Neural progenitor cell (in vitro differentiated cells): ENCODE data around the gene CACNA1C. TPM values are rescaled to one million over a fixed set of nuclear protein-coding genes. Genes with fewer than 3 reads are reported as not detected.
A peak's percentile ranks its signal among the peaks of the same experiment; 100 is the strongest.

Experiments
- DNase-seq: peaks from one replicate; pipeline ENCODE4 v3.0.0-alpha.2; 2016; ENCODE audit warnings: low spot score
- H2AFZ ChIP-seq: fragments of 200-600 bp; sonication (generic); replicated peaks from 2 replicates; pipeline ENCODE4 v1.6.1; 2016; ENCODE audit warnings: antibody characterized with exemption
- H3F3A ChIP-seq: fragments of 200-600 bp; sonication (generic); 2 replicates; pipeline ENCODE4 v1.6.1; 2016; ENCODE audit warnings: antibody characterized with exemption, low read depth
- H3K27ac ChIP-seq: fragments of 200-600 bp; sonication (generic); 2 replicates; pipeline ENCODE4 v1.5.1; 2016; ENCODE audit warnings: mild to moderate bottlenecking
- H3K27me3 ChIP-seq: fragments of 200-600 bp; sonication (generic); 2 replicates; pipeline ENCODE4 v1.6.1; 2016; ENCODE audit warnings: mild to moderate bottlenecking, moderate library complexity
- H3K36me3 ChIP-seq: fragments of 200-600 bp; sonication (generic); 2 replicates; pipeline ENCODE4 v1.5.1; 2016
- H3K4me1 ChIP-seq: fragments of 200-600 bp; sonication (generic); 2 replicates; pipeline ENCODE4 v1.6.1; 2016; ENCODE audit warnings: mixed run types
- H3K4me2 ChIP-seq: fragments of 200-600 bp; sonication (generic); 2 replicates; pipeline ENCODE4 v1.6.1; 2016
- H3K4me3 ChIP-seq: fragments of 200-600 bp; sonication (generic); 2 replicates; pipeline ENCODE4 v1.5.1; 2016
- H3K79me2 ChIP-seq: fragments of 200-600 bp; sonication (generic); 2 replicates; pipeline ENCODE4 v1.6.1; 2016; ENCODE audit warnings: low read depth
- H3K9ac ChIP-seq: fragments of 200-600 bp; sonication (generic); 2 replicates; pipeline ENCODE4 v1.6.1; 2016
- H3K9me3 ChIP-seq: fragments of 200-600 bp; sonication (generic); 2 replicates; pipeline ENCODE4 v1.5.1; 2016; ENCODE audit warnings: low read depth
- H4K20me1 ChIP-seq: fragments of 200-600 bp; sonication (generic); 2 replicates; pipeline ENCODE4 v1.6.1; 2016; ENCODE audit warnings: low read depth
- H3K27ac Mint-ChIP-seq: 3 replicates; pipeline ENCODE4 v1.8.0; 2021; ENCODE audit warnings: mixed read lengths
- H3K27me3 Mint-ChIP-seq: 2 replicates; pipeline ENCODE4 v1.8.0; 2022; ENCODE audit warnings: low read depth, mild to moderate bottlenecking, inconsistent platforms, moderate library complexity, mixed read lengths; ENCODE audit not compliant: insufficient read depth
- H3K36me3 Mint-ChIP-seq: 3 replicates; pipeline ENCODE4 v1.8.0; 2021; ENCODE audit warnings: mixed read lengths
- H3K4me1 Mint-ChIP-seq: 3 replicates; pipeline ENCODE4 v1.8.0; 2021; ENCODE audit warnings: mixed read lengths
- H3K4me3 Mint-ChIP-seq: 3 replicates; pipeline ENCODE4 v1.8.0; 2021; ENCODE audit warnings: mild to moderate bottlenecking, moderate library complexity, mixed read lengths
- H3K9me3 Mint-ChIP-seq: 3 replicates; pipeline ENCODE4 v1.8.0; 2020; ENCODE audit warnings: mixed read lengths
- EZH2 ChIP-seq: fragments of 200-600 bp; sonication (generic); IDR thresholded peaks from 2 replicates; pipeline ENCODE4 v1.6.1; 2017; ENCODE audit warnings: antibody characterized with exemption, mild to moderate bottlenecking, moderate library complexity
- EZH2phosphoT487 ChIP-seq: fragments of 200-600 bp; sonication (generic); IDR thresholded peaks from 2 replicates; pipeline ENCODE4 v1.6.1; 2017; ENCODE audit warnings: antibody characterized with exemption
- total RNA-seq: library from RNA; depleted of rRNA; stranded (reverse); fragments of >200 nt; gene quantifications from 2 replicates; pipeline ENCODE4 v1.2.3, GENCODE V29; 2015; ENCODE audit warnings: low replicate concordance
- TF ChIP-seq, protein P1 (sequence below): fragments of 200-600 bp; sonication (generic); IDR thresholded peaks from 2 replicates; pipeline ENCODE4 v1.5.1; 2017; ENCODE audit warnings: antibody characterized with exemption, mild to moderate bottlenecking

The CACNA1C gene
- total RNA-seq, 1 donor from 2014 or later = 2.7 TPM

DNA sequence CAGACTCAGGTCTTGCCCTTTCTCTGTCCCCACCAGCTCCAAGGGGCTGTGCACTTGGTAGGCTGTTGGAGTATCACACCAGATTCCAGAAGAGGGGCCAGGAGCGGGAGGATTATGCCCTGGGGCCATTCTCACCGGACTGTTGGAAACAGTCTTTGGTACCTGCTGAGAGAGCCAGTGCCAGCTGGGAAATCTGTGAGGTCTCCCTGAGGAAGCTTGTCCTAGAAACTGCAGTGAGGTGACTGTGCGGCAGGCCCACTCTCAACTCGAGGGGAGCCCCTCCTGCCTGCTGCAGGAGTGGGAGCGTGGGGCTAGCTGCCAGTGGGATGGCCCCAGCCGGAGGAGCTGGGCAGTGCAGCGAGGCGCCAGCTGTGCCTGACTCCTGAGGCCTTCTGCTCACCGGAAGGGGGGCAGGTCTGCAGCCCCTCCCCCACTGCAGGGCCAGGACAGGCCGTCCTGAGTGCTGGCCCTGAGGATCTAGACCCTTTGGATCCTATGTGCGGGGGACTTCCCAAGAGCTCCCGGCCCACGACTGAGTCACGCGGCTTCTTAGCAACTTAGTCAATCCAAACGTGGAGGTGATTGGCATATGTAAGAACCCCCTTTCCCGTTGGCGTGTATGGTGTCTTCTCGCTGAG lies 295.2 kb downstream of the CACNA1C start:
- Mint-ChIP-seq H3K4me1 (peaks cover 6% of the 10 kb centered on the region), H3K4me3 (no peak overlapping the region), H3K9me3 (no peaks in the 10 kb centered on the region), H3K27me3 (peaks cover 6% of the 10 kb centered on the region), H3K36me3 (no peaks in the 10 kb centered on the region), H3K27ac (peak overlapping the region; percentile 54)
- H4K20me1 ChIP-seq = no peaks in the 10 kb centered on the region
- no peak for TF ChIP-seq EZH2phosphoT487
- no peak overlapping the region for H3K4me2 ChIP-seq
- H3K36me3 ChIP-seq = no peaks in the 10 kb centered on the region
- H3F3A ChIP-seq = no peaks in the 10 kb centered on the region
- no peaks in the 10 kb centered on the region for H3K27me3 ChIP-seq
- H3K79me2 ChIP-seq = no peaks in the 10 kb centered on the region
- no peak overlapping the region for H3K27ac ChIP-seq
- H3K4me1 ChIP-seq = no peaks in the 10 kb centered on the region
- H3K4me3 ChIP-seq = no peak overlapping the region
- H2AFZ ChIP-seq = no peak overlapping the region
- DNase-seq = no peak
- H3K9me3 ChIP-seq = no peaks in the 10 kb centered on the region
- no peak overlapping the region for H3K9ac ChIP-seq

DNA sequence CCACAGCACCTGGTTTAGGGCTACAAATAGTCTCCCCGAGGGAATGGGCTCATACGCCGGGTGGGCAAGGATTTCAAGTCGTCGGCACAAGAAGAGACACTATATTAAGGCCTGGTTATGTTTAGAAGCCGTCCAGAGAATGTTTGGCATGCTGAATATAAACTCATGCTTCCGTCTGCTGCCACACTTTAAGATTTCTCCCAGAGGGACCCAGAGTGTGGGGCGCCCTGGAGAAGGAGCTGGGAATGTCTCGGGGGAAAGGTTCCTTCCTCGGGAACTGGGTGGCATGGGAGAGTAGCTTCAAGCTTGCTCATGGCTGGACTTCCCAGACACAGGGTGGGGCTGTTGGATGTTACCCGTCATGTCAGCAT lies 295.7 kb downstream of the CACNA1C start:
- H3K9me3 ChIP-seq = no peaks in the 10 kb centered on the region
- H3K9ac ChIP-seq = no peak overlapping the region
- H3K79me2 ChIP-seq = no peaks in the 10 kb centered on the region
- H3K4me3 ChIP-seq = no peak overlapping the region
- no peaks in the 10 kb centered on the region for H3K36me3 Mint-ChIP-seq
- no peaks in the 10 kb centered on the region for H3F3A ChIP-seq
- no peak overlapping the region for H2AFZ ChIP-seq
- no peak overlapping the region for H3K4me3 Mint-ChIP-seq
- no peaks in the 10 kb centered on the region for H4K20me1 ChIP-seq
- no peaks in the 10 kb centered on the region for H3K36me3 ChIP-seq
- peaks cover 10% of the 10 kb centered on the region for H3K27me3 Mint-ChIP-seq
- H3K9me3 Mint-ChIP-seq = no peaks in the 10 kb centered on the region
- H3K27me3 ChIP-seq = no peaks in the 10 kb centered on the region
- peak overlapping the region; percentile 54 for H3K27ac Mint-ChIP-seq
- DNase-seq = no peak
- no peak overlapping the region for H3K27ac ChIP-seq
- peaks cover 10% of the 10 kb centered on the region for H3K4me1 Mint-ChIP-seq
- no peaks in the 10 kb centered on the region for H3K4me1 ChIP-seq
- TF ChIP-seq EZH2 (no peak), EZH2phosphoT487 (no peak)
- TF ChIP-seq, protein P1, sequence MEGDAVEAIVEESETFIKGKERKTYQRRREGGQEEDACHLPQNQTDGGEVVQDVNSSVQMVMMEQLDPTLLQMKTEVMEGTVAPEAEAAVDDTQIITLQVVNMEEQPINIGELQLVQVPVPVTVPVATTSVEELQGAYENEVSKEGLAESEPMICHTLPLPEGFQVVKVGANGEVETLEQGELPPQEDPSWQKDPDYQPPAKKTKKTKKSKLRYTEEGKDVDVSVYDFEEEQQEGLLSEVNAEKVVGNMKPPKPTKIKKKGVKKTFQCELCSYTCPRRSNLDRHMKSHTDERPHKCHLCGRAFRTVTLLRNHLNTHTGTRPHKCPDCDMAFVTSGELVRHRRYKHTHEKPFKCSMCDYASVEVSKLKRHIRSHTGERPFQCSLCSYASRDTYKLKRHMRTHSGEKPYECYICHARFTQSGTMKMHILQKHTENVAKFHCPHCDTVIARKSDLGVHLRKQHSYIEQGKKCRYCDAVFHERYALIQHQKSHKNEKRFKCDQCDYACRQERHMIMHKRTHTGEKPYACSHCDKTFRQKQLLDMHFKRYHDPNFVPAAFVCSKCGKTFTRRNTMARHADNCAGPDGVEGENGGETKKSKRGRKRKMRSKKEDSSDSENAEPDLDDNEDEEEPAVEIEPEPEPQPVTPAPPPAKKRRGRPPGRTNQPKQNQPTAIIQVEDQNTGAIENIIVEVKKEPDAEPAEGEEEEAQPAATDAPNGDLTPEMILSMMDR = no peak
- H3K4me2 ChIP-seq = no peak overlapping the region

DNA sequence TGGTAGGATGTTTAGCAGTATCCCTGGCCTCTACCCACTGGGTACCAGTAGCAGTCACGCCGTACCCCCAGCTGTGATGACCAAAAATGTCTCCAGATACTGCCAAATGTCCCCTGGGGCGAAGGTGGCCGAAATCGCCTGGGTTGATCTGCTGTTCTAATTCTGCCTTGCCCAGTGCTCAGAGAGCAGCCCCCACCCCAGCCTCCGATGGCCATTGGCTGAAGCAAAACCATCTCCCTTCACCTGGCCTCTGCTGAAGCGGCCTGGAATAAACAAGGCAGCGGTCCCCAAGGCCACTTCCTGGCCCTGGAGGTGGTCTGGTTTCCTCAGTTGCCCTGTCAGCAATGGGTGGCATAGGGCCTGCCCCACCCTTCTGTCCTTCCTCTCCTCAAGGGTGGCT lies 298.4 kb downstream of the CACNA1C start:
- DNase-seq = no peak
- no peak overlapping the region for H3K27ac Mint-ChIP-seq
- Histone ChIP-seq H3F3A (no peaks in the 10 kb centered on the region), H3K9me3 (no peaks in the 10 kb centered on the region), H3K79me2 (no peaks in the 10 kb centered on the region), H4K20me1 (no peaks in the 10 kb centered on the region), H3K9ac (no peak overlapping the region), H3K4me1 (peaks cover 13% of the 10 kb centered on the region), H3K36me3 (no peaks in the 10 kb centered on the region), H3K27ac (no peak overlapping the region), H3K4me3 (no peak overlapping the region), H2AFZ (no peak overlapping the region), H3K27me3 (no peaks in the 10 kb centered on the region), H3K4me2 (no peak overlapping the region)
- H3K36me3 Mint-ChIP-seq = no peaks in the 10 kb centered on the region
- no peaks in the 10 kb centered on the region for H3K9me3 Mint-ChIP-seq
- peaks cover 30% of the 10 kb centered on the region for H3K4me1 Mint-ChIP-seq
- TF ChIP-seq EZH2 = no peak
- TF ChIP-seq EZH2phosphoT487 = no peak
- TF ChIP-seq, protein P1 = no peak
- H3K27me3 Mint-ChIP-seq = peaks cover 10% of the 10 kb centered on the region
- no peak overlapping the region for H3K4me3 Mint-ChIP-seq

DNA sequence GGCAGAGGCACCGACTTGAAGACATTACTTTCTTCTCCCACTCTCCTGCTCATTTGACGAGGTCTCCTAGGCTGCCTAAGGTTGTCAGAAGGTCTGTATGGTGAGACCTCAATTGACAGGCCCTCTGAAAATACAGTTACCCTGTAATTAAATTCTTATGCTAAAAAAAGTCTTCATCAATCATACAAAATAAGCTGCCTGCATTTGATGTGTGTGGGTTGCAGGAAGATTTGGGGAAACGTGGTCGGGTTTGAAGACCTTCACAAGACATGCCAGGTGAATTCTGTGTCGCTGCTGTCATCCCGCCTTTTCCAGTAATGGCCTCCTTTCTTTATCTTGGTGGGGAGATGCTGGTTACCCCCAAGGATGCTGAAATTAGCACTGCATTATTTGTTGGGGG lies 299.4 kb downstream of the CACNA1C start:
- no peak for DNase-seq
- H3K79me2 ChIP-seq = no peaks in the 10 kb centered on the region
- peaks cover 31% of the 10 kb centered on the region for H3K4me1 Mint-ChIP-seq

More for the DNA sequence above, 299.4 kb downstream of the CACNA1C start:
- H3K4me1 ChIP-seq = peaks cover 13% of the 10 kb centered on the region
- TF ChIP-seq EZH2phosphoT487 (no peak), EZH2 (no peak)
- TF ChIP-seq, protein P1 = no peak
- no peaks in the 10 kb centered on the region for H3K9me3 ChIP-seq
- H4K20me1 ChIP-seq = no peaks in the 10 kb centered on the region
- no peak overlapping the region for H3K4me2 ChIP-seq
- no peak overlapping the region for H3K27ac Mint-ChIP-seq
- no peaks in the 10 kb centered on the region for H3K36me3 Mint-ChIP-seq
- no peak overlapping the region for H3K9ac ChIP-seq
- H2AFZ ChIP-seq = no peak overlapping the region
- no peak overlapping the region for H3K4me3 Mint-ChIP-seq
- no peaks in the 10 kb centered on the region for H3K9me3 Mint-ChIP-seq
- H3K36me3 ChIP-seq = no peaks in the 10 kb centered on the region
- H3K27ac ChIP-seq = no peak overlapping the region
- H3K27me3 Mint-ChIP-seq = peaks cover 12% of the 10 kb centered on the region
- H3F3A ChIP-seq = no peaks in the 10 kb centered on the region
- no peaks in the 10 kb centered on the region for H3K27me3 ChIP-seq
- H3K4me3 ChIP-seq = no peak overlapping the region
